Lung (tissue), 12 donors: ENCODE measurements around the gene DOCK1. TPM values are rescaled to one million over a fixed set of nuclear protein-coding genes. Genes with fewer than 3 reads are reported as not detected.

ENCODE experiments used
- ATAC-seq: fragments of 200-7000 bp; cut with Tn5 transposase; one replicate; pipeline ENCODE4 v1.9.1; 2020; ENCODE audit warnings: moderate number of reproducible peaks; ENCODE audit not compliant: insufficient read depth, low FRiP score
- DNase-seq, 3 donors: peaks; one replicate each; pipeline ENCODE4 v3.0.0-alpha.2; 2013 to 2017
- H3K27ac ChIP-seq, 2 donors: one replicate each; pipeline ENCODE4 v1.5.1; 2013; ENCODE audit warnings: mild to moderate bottlenecking in 2 of 2, moderate library complexity in 2 of 2, control low read depth in 1 of 2, inconsistent platforms in 1 of 2, low read depth in 1 of 2, low read length in 1 of 2
- H3K27me3 ChIP-seq, 3 donors: one replicate each; pipeline ENCODE4 v1.5.1; 2013; ENCODE audit warnings: low read length in 2 of 3; ENCODE audit not compliant: control insufficient read depth in 3 of 3, insufficient read depth in 3 of 3
- H3K36me3 ChIP-seq, 4 donors: one replicate each; pipeline ENCODE4 v1.5.1; 2013; ENCODE audit warnings: low read length in 4 of 4, mild to moderate bottlenecking in 1 of 4, moderate library complexity in 1 of 4; ENCODE audit not compliant: control insufficient read depth in 4 of 4, insufficient read depth in 4 of 4
- H3K4me1 ChIP-seq, 5 donors: one replicate each; pipeline ENCODE4 v1.5.1; 2013; ENCODE audit warnings: low read length in 5 of 5, mild to moderate bottlenecking in 2 of 5, moderate library complexity in 1 of 5; ENCODE audit not compliant: control insufficient read depth in 5 of 5, insufficient read depth in 5 of 5
- H3K4me3 ChIP-seq: one replicate; pipeline ENCODE4 v1.5.1; 2013; ENCODE audit warnings: mild to moderate bottlenecking, control low read depth, moderate library complexity
- H3K9ac ChIP-seq, 2 donors: one replicate each; pipeline ENCODE4 v1.5.1; 2013; ENCODE audit warnings: low read length in 2 of 2, control low read depth in 1 of 2; ENCODE audit not compliant: insufficient read depth in 1 of 2
- H3K9me3 ChIP-seq, 4 donors: one replicate each; pipeline ENCODE4 v1.5.1; 2013; ENCODE audit warnings: low read length in 3 of 4, mild to moderate bottlenecking in 1 of 4, moderate library complexity in 1 of 4; ENCODE audit not compliant: control insufficient read depth in 4 of 4, insufficient read depth in 3 of 4
- CTCF ChIP-seq: IDR thresholded peaks from 2 replicates; pipeline ENCODE4 v1.5.1; 2012; ENCODE audit warnings: mild to moderate bottlenecking; ENCODE audit errors: control extremely low read depth, extremely low read depth
- WGBS, 2 donors: extraction: QIAGEN DNeasy Blood & Tissue Kit; methylation state at CpG; one replicate each; pipeline ENCODE4 v1.1.7; 2013; 5-methylcytosine and 5-hydroxymethylcytosine counted together
- polyA plus RNA-seq, 2 donors: library from polyadenylated mRNA; stranded (reverse); fragments of 200-250 nt; gene quantifications; one replicate each; pipeline ENCODE4 v1.2.1, GENCODE V29; 2013
- total RNA-seq, 2 donors: library from RNA; depleted of rRNA in 1 of 2; stranded (reverse); fragments of >200 nt in 1 of 2; gene quantifications; one replicate each; pipeline ENCODE4 v1.2.1, GENCODE V29; 2014 to 2021
- donor health status: control.
- donor health status: control.
- donor health status: Bipolar disorder and iron deficiency.
- donor health status: healthy.
- donor health status: DM: yes; HTN: yes; CAD: no.

The DOCK1 gene
- total and polyA plus RNA-seq, 4 donors: 11.2 to 102 (median 30.5) TPM

GRCh38 chr10:127386606-127387327 is 481.5 kb downstream of the DOCK1 start:
- H3K36me3 ChIP-seq: peaks cover under 1 to 27% (median 11%) of the 10 kb centered on the region in 4 donors

GRCh38 chr10:127391875-127392274 is 486.6 kb downstream of the DOCK1 start:
- no peak overlapping the region for H3K4me3 ChIP-seq
- H3K27ac ChIP-seq: peak overlapping the region in 1 of 2 donors; percentile 13
- WGBS, 2 donors: 85 to 88% methylated on average over 12 of the region's 12 CpGs
- DNase-seq (no peak), ATAC-seq (no peak)
- peaks cover 0 to 28% (median 11%) of the 10 kb centered on the region in 5 donors for H3K4me1 ChIP-seq
- no peaks in the 10 kb centered on the region for H3K9me3 ChIP-seq
- H3K9ac ChIP-seq: no peak overlapping the region
- no peaks in the 10 kb centered on the region for H3K27me3 ChIP-seq
- peaks cover 0 to 12% (median 7%) of the 10 kb centered on the region in 4 donors for H3K36me3 ChIP-seq
- TF ChIP-seq CTCF: no peak

More at GRCh38 chr10:127386606-127387327, 481.5 kb downstream of the DOCK1 start:
- WGBS, 2 donors: 87 to 92% methylated on average over 15 to 17 of the region's 17 CpGs
- Histone ChIP-seq H3K9ac (no peak overlapping the region), H3K27ac (no peak overlapping the region), H3K9me3 (no peaks in the 10 kb centered on the region), H3K4me3 (no peak overlapping the region), H3K4me1 (peaks cover 0 to 2% (median 0%) of the 10 kb centered on the region in 5 donors), H3K27me3 (no peaks in the 10 kb centered on the region)
- DNase-seq (no peak), ATAC-seq (no peak)
- TF ChIP-seq CTCF: no peak

- ATAC-seq (no peak), DNase-seq (peak; percentile 52 to 88 (median 67))
- peaks cover 3 to 10% (median 6%) of the 10 kb centered on the region in 4 donors for H3K36me3 ChIP-seq
- TF ChIP-seq CTCF: no peak
- peak overlapping the region in 1 of 2 donors; percentile 15 for H3K9ac ChIP-seq
- WGBS, 2 donors: 79 to 84% methylated on average over 23 of the region's 23 CpGs
- no peak overlapping the region for H3K4me3 ChIP-seq
- H3K9me3 ChIP-seq: no peaks in the 10 kb centered on the region
- no peaks in the 10 kb centered on the region for H3K27me3 ChIP-seq
- H3K27ac ChIP-seq: peak overlapping the region in 1 of 2 donors; percentile 15
- H3K4me1 ChIP-seq: peaks cover 0 to 28% (median 11%) of the 10 kb centered on the region in 5 donors
Measured at GRCh38 chr10:127392351-127393235, 487.4 kb downstream of the DOCK1 start.
